GM12878 (cell line): ENCODE measurements around the gene ACTN2. TPM values are rescaled to one million over a fixed set of nuclear protein-coding genes. Genes with fewer than 3 reads are reported as not detected.

Experiments
- ATAC-seq: fragments of 200-7000 bp; cut with Tn5 transposase; 3 replicates; pipeline ENCODE4 v1.9.1; 2020; ENCODE audit warnings: mild to moderate bottlenecking, moderate library complexity
- BruUV-seq: library from RNA; stranded (reverse); fragments of 400-500 nt; replicated peaks from 2 replicates; lab custom pipeline; 2021; lab: Mats Ljungman, UMichigan
- CTCF ChIA-PET: fragments of 300-600 bp; sonication (Branson Sonifier 250); formaldehyde crosslinking; extraction: SDS; loops from one replicate; lab custom pipeline; 2021; ENCODE audit warnings: inconsistent platforms; lab: Yijun Ruan, JAX
- POLR2A ChIA-PET: fragments of 350-600 bp; formaldehyde crosslinking; extraction: SDS; loops from one replicate; lab custom pipeline; 2021; ENCODE audit warnings: inconsistent platforms; lab: Charles Lee
- RAD21 ChIA-PET: fragments of 300-600 bp; sonication (Branson Sonifier 250); formaldehyde crosslinking; loops from one replicate; lab custom pipeline; 2023; ENCODE audit warnings: antibody characterized with exemption; ENCODE audit not compliant: unreplicated experiment; lab: Charles Lee
- SMC1A ChIA-PET: fragments of 300-600 bp; sonication (Branson Sonifier 250); formaldehyde crosslinking; loops from one replicate; lab custom pipeline; 2023; ENCODE audit not compliant: unreplicated experiment, uncharacterized antibody; lab: Charles Lee
- DNase-seq: peaks from one replicate; pipeline ENCODE4 v3.0.0-alpha.2; 2011; ENCODE audit warnings: low read depth, low spot score
- FAIRE-seq: peaks from 3 replicates; lab custom pipeline; 2011; peaks lifted over from hg19 to GRCh38; lab: Jason Lieb, UNC
- H2AFZ ChIP-seq: 2 replicates; pipeline ENCODE4 v1.6.0; 2011; ENCODE audit warnings: low read depth, low read length, control low read depth; ENCODE audit not compliant: control insufficient read depth
- H3K27ac ChIP-seq: 2 replicates; pipeline ENCODE4 v1.5.1; 2011; ENCODE audit warnings: control low read depth; ENCODE audit not compliant: control insufficient read depth, insufficient read depth
- H3K27me3 ChIP-seq, 2 experiments: replicated peaks in 1 of 2; 2 replicates each; pipeline versions ENCODE4 v1.6.0 to v1.6.1; 2011; ENCODE audit warnings: low read length in 1 of 2; ENCODE audit not compliant: control insufficient read depth in 2 of 2, insufficient read depth in 2 of 2
- H3K36me3 ChIP-seq, 2 experiments: 2 replicates each; pipeline ENCODE4 v1.5.1; 2011; ENCODE audit warnings: low read length in 1 of 2; ENCODE audit not compliant: control insufficient read depth in 2 of 2, insufficient read depth in 2 of 2
- H3K4me1 ChIP-seq: 2 replicates; pipeline ENCODE4 v1.6.1; 2011; ENCODE audit warnings: mild to moderate bottlenecking, low read length, moderate library complexity, mixed read lengths; ENCODE audit not compliant: control insufficient read depth, insufficient read depth
- H3K4me2 ChIP-seq: 2 replicates; pipeline ENCODE4 v1.6.0; 2011; ENCODE audit warnings: control low read depth; ENCODE audit not compliant: control insufficient read depth, insufficient read depth
- H3K4me3 ChIP-seq: fragments of 200-600 bp; sonication (generic); 2 replicates; pipeline ENCODE4 v1.5.1; 2016
- H3K79me2 ChIP-seq: 2 replicates; pipeline ENCODE4 v1.6.0; 2011; ENCODE audit warnings: low read length; ENCODE audit not compliant: control insufficient read depth, insufficient read depth
- H3K9ac ChIP-seq: 2 replicates; pipeline ENCODE4 v1.8.0; 2011; ENCODE audit warnings: low read length, control low read depth, mixed read lengths; ENCODE audit not compliant: control insufficient read depth, insufficient read depth
- H3K9me3 ChIP-seq: replicated peaks from 3 replicates; pipeline ENCODE4 v1.5.1; 2011; ENCODE audit warnings: mild to moderate bottlenecking, low read length; ENCODE audit not compliant: control insufficient read depth, insufficient read depth
- H4K20me1 ChIP-seq: 2 replicates; pipeline ENCODE4 v1.6.0; 2011; ENCODE audit not compliant: control insufficient read depth, insufficient read depth
- BCLAF1 ChIP-seq: fragments of 450-650 bp; IDR thresholded peaks from 2 replicates; pipeline ENCODE4 v1.6.1; 2017; ENCODE audit warnings: antibody characterized with exemption, mild to moderate bottlenecking, moderate library complexity
- CBFB ChIP-seq: IDR thresholded peaks from 2 replicates; pipeline ENCODE4 v1.6.1; 2016; ENCODE audit warnings: antibody characterized with exemption, low read depth
- HDAC6 ChIP-seq: fragments of 200-600 bp; sonication (generic); IDR thresholded peaks from one replicate; pipeline ENCODE4 v1.8.0; 2017; ENCODE audit warnings: antibody characterized with exemption; ENCODE audit not compliant: unreplicated experiment
- IRF5 ChIP-seq: fragments of 450-650 bp; IDR thresholded peaks from 2 replicates; pipeline ENCODE4 v1.6.1; 2017; ENCODE audit warnings: borderline replicate concordance
- MEF2A ChIP-seq: IDR thresholded peaks from 2 replicates; pipeline ENCODE4 v1.6.1; 2011; ENCODE audit warnings: low read depth, mild to moderate bottlenecking, low read length, moderate library complexity; ENCODE audit not compliant: insufficient read depth
- PAX8 ChIP-seq: fragments of 450-650 bp; IDR thresholded peaks from 2 replicates; pipeline ENCODE4 v1.6.1; 2017; ENCODE audit warnings: mild to moderate bottlenecking, moderate library complexity
- RELB ChIP-seq: fragments of 450-650 bp; IDR thresholded peaks from 2 replicates; pipeline ENCODE4 v1.6.1; 2017; ENCODE audit warnings: low read depth, mild to moderate bottlenecking, moderate library complexity
- RUNX3 ChIP-seq: IDR thresholded peaks from 2 replicates; pipeline ENCODE4 v1.6.1; 2012; ENCODE audit warnings: low read length, inconsistent platforms
- SIX5 ChIP-seq: IDR thresholded peaks from 2 replicates; pipeline ENCODE4 v1.6.1; 2011; ENCODE audit warnings: mild to moderate bottlenecking, low read depth, low read length, moderate library complexity; ENCODE audit not compliant: severe bottlenecking
- ZBTB4 ChIP-seq: fragments of 450-650 bp; formaldehyde crosslinking; IDR thresholded peaks from 2 replicates; pipeline ENCODE4 v1.4.0; 2022; ENCODE audit warnings: mild to moderate bottlenecking, moderate library complexity
- ZNF217 ChIP-seq: fragments of 450-650 bp; IDR thresholded peaks from 2 replicates; pipeline ENCODE4 v1.6.1; 2017; ENCODE audit warnings: antibody characterized with exemption, mild to moderate bottlenecking
- ZNF24 ChIP-seq: fragments of 450-650 bp; IDR thresholded peaks from 2 replicates; pipeline ENCODE4 v1.6.1; 2017; ENCODE audit warnings: antibody characterized with exemption, mild to moderate bottlenecking
- ZNF384 ChIP-seq: IDR thresholded peaks from 2 replicates; pipeline ENCODE4 v1.6.1; 2012; ENCODE audit warnings: low read depth, mild to moderate bottlenecking, low read length, improper control_type of control experiment, borderline replicate concordance
- WGBS: methylation state at CpG from one replicate; pipeline ENCODE4 v1.1.6; 2016; ENCODE audit warnings: low lambda C conversion rate; ENCODE audit not compliant: insufficient replicate concordance, insufficient coverage; ENCODE audit errors: missing lambda C conversion rate; 5-methylcytosine and 5-hydroxymethylcytosine counted together
- in situ Hi-C: fragments of 300-500 bp; cut with MboI; formaldehyde crosslinking; loops from 9 replicates; pipeline ENCODE4 v1.14.3; 2018; ENCODE audit warnings: mixed read lengths
- intact Hi-C: fragments of 100-400 bp; cut with micrococcal nuclease; formaldehyde crosslinking; loops from one replicate; pipeline ENCODE4 v1.14.2; 2022; ENCODE audit not compliant: unreplicated experiment
- polyA plus RNA-seq, 11 experiments: library from polyadenylated mRNA; depleted of rRNA in 4 of 11; unstranded in 6 of 11; stranded (reverse) in 5 of 11; fragments of >200 nt; fragmentation: Nextera tagmentation in 4 of 11; fragmentation: Illumina TruSeq in 1 of 11; extraction: Ambion mirVana in 4 of 11; extraction: Trizol in 1 of 11; gene quantifications; 1 replicate in 1 of 11; 2 replicates in 10 of 11; pipeline versions ENCODE4 v1.2.1 to v1.2.3, GENCODE V29; 2011 to 2016; ENCODE audit warnings: inconsistent platforms in 2 of 11, missing spikeins in 2 of 11, low read depth in 1 of 11
- total RNA-seq, 4 experiments: library from RNA; depleted of rRNA in 3 of 4; stranded (reverse); fragments of >200 nt in 3 of 4; fragmentation: Illumina TruSeq in 1 of 4; extraction: Trizol in 1 of 4; gene quantifications; 2 replicates each; pipeline versions ENCODE4 v1.2.1 to v1.2.3, GENCODE V29; 2013 to 2021
- TF ChIP-seq, protein P1 (sequence below): fragments of 450-650 bp; IDR thresholded peaks from 2 replicates; pipeline ENCODE4 v1.6.1; 2017; ENCODE audit warnings: mild to moderate bottlenecking

The ACTN2 gene
- total and polyA plus RNA-seq, 10 of the 15 experiments (the other 5 are each of a cell fraction or from before 2014, with no cell fraction given), result 0.10 TPM; not detected in 9

DNA sequence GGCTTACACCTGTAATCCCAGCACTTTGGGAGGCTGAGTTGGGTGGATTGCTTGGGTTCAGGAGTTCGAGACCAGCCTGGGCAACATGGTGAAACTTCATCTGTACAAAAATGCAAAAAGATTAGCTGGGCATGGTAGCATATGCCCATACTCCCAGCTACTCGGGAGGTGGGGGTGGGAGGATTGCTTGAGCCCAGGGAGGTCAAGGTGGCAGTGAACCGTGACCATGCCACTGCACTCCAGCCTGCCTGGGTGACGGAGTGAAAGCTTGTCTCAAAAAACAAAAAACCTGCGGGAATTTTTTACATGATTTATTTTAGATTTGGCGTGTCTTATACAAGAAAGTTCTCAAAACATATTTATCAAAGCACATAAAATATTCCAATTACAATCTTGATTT, 81.0 kb downstream of the ACTN2 start:
- H3K36me3 ChIP-seq, result no peaks in the 10 kb centered on the region
- ChIA-PET POLR2A (no interaction called here), CTCF (interaction anchor here (1.4 to 5.5 kb wide), 3 partner anchors 8 to 620 kb away, joined by 4 to 37 read pairs (median 5); no protein-coding TSS in a partner anchor), RAD21 (no interaction called here), SMC1A (interaction anchor here (1.9 kb wide), 1 partner anchor 8 kb away, joined by 9 read pairs; no protein-coding TSS in a partner anchor)
- no peak for ATAC-seq
- intact Hi-C loops, result no loop called here
- H3K79me2 ChIP-seq, result no peaks in the 10 kb centered on the region
- H3K4me2 ChIP-seq, result no peak overlapping the region
- H3K4me1 ChIP-seq, result no peaks in the 10 kb centered on the region
- WGBS, result 25% methylated on average over 6 of the region's 6 CpGs
- DNase-seq, result no peak
- no peak overlapping the region for H3K27ac ChIP-seq
- H3K4me3 ChIP-seq, result no peak overlapping the region
- H3K9ac ChIP-seq, result no peak overlapping the region
- no peak for FAIRE-seq
- BruUV-seq, result no TSS peak
- no peaks in the 10 kb centered on the region for H3K9me3 ChIP-seq
- H2AFZ ChIP-seq, result no peak overlapping the region
- H4K20me1 ChIP-seq, result no peaks in the 10 kb centered on the region
- in situ Hi-C loops, result no loop called here
- no peaks in the 10 kb centered on the region for H3K27me3 ChIP-seq
- TF ChIP-seq MEF2A (no peak), PAX8 (no peak), SIX5 (no peak), CBFB (no peak), RUNX3 (no peak), ZNF217 (no peak), RELB (no peak), ZBTB4 (no peak), ZNF24 (no peak), ZNF384 (no peak), IRF5 (no peak), HDAC6 (no peak), BCLAF1 (no peak)
- TF ChIP-seq, protein P1, sequence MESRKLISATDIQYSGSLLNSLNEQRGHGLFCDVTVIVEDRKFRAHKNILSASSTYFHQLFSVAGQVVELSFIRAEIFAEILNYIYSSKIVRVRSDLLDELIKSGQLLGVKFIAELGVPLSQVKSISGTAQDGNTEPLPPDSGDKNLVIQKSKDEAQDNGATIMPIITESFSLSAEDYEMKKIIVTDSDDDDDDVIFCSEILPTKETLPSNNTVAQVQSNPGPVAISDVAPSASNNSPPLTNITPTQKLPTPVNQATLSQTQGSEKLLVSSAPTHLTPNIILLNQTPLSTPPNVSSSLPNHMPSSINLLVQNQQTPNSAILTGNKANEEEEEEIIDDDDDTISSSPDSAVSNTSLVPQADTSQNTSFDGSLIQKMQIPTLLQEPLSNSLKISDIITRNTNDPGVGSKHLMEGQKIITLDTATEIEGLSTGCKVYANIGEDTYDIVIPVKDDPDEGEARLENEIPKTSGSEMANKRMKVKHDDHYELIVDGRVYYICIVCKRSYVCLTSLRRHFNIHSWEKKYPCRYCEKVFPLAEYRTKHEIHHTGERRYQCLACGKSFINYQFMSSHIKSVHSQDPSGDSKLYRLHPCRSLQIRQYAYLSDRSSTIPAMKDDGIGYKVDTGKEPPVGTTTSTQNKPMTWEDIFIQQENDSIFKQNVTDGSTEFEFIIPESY, result no peak
